AG09319 (cell line): ENCODE results near the gene PPP2R2B.

Experiments
- DNase-seq: peaks from one replicate; pipeline ENCODE4 v3.0.0-alpha.2; 2010; ENCODE audit warnings: low read depth; ENCODE audit errors: extremely low read depth
- TF ChIP-seq, protein P1 (sequence below): IDR thresholded peaks from 2 replicates; pipeline ENCODE4 v1.5.1; 2011; ENCODE audit warnings: low read depth, mild to moderate bottlenecking, inconsistent platforms, low read length, moderate library complexity

The PPP2R2B gene

DNA sequence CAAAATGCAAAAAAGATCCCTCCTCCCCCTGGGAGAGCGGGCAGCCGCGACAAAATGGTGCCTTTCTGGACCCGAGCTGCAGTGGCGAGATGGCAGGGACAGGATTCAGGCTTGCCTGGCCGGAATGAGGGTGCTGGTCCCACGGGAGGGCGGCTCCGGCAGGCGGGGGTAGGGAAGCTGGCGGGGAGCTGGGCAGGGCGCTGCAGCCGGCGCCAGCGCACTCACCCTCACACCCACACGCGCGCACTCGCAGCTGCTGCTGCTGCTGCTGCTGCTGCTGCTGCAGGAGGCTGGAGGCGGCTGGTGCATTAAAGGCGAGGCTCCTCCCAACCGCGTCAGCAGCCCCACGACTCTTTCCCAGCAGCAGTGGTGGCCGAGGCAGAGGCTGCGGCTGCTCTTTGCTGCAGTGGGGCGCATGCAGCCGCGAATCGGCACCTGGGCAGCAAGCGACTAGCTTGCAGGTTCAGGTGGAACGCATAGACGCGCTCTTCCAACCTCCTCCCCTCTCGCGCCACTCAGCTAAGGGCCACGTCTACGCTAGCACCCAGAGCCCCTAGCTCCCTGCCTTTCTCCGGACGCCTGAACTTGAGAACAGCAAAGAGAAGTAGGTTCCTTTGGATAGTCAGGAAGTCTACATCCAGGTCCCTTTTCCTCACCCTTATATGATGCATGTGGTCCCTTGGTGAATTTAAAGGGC is at the start of gene PPP2R2B:
TSS of gene PPP2R2B (minus strand) at position 282 of the 697 bp plus-strand sequence.
- TF ChIP-seq, protein P1, sequence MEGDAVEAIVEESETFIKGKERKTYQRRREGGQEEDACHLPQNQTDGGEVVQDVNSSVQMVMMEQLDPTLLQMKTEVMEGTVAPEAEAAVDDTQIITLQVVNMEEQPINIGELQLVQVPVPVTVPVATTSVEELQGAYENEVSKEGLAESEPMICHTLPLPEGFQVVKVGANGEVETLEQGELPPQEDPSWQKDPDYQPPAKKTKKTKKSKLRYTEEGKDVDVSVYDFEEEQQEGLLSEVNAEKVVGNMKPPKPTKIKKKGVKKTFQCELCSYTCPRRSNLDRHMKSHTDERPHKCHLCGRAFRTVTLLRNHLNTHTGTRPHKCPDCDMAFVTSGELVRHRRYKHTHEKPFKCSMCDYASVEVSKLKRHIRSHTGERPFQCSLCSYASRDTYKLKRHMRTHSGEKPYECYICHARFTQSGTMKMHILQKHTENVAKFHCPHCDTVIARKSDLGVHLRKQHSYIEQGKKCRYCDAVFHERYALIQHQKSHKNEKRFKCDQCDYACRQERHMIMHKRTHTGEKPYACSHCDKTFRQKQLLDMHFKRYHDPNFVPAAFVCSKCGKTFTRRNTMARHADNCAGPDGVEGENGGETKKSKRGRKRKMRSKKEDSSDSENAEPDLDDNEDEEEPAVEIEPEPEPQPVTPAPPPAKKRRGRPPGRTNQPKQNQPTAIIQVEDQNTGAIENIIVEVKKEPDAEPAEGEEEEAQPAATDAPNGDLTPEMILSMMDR = no peak
- DNase-seq = no peak

DNA sequence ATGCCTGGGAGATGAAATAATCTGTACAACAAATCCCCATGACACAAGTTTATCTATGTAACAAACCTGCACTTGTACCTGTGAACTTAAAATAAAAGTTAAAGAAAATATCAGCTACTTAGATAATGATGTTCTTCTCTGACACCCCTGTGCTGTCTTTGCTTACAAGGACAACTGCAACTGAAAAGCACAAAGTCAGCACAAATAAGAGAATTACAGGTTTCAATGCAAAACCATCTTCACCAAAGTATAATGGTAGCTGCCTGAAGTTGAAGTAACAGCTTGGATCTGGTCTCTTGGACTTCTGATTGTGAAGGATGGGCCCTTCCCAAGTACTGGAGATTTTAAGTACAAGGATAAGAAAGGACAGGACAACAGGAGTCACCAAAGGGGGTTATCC is 45.6 kb upstream of the PPP2R2B start:
- TF ChIP-seq, protein P1 = no peak
- no peak for DNase-seq

DNA sequence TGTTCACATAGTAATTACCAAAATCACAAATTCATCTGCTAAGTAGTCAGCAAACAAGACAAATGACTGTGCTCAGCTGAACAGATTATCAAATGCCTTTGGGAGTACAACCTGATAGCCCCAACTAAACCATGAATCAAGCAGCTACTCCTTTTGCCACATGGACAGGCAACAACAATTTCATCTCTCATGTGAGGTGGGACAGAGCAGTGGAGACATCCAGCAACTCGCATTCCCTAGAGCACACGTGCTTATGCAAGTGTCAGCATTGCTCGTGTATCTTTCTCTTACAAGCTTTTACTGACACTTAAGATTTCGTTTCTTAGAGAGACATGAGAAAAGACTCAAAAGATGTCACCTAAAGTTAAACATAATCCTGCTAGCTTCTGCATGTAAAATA is 42.7 kb upstream of the PPP2R2B start:
- DNase-seq = no peak
- TF ChIP-seq, protein P1 = no peak

DNA sequence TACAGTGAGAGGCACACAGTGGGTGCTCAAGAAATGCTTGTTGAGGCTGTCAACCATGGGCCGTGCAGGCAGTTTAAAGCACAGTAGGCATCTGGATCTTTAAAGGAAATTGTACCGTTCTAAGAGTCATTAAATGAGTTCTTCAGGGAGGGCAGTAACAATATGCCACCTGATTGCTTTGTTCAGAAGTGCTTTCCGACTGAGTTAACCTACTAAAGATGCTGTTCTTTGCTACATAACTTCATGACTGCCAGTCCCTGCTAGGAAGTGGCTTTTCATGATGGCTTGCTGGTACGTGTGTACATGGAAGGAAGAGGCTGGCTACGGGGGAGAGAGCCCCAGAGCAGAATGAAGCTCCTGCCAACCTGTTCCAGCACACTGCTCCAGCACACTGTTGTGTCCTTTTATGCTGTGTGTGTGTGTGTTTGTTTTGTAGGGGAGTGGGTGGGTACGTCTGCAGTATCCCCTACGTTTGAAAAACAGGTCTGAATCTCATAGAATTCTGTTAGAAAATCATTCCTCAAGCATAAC is 41.9 kb upstream of the PPP2R2B start:
- no peak for DNase-seq
- TF ChIP-seq, protein P1 = no peak

DNA sequence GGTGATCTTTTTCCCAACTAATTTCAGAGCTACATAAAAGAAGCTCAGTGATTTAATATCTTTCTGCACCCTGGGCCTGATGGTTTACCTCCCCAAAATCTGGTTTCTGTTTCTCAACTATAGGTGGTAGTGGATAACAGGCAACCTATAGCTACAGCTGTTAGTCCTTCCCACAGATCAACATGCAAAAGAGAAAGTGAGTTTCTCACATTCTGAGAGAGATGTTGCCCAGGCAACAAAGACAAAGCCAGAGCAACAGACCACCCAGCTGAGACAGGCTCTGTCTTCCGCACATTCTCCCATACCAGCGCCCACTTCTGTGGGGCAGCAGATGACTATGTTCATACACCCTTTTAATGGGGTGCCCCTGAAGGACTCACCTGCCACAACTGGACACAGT is 40.7 kb upstream of the PPP2R2B start:
- TF ChIP-seq, protein P1 = no peak
- DNase-seq = no peak

DNA sequence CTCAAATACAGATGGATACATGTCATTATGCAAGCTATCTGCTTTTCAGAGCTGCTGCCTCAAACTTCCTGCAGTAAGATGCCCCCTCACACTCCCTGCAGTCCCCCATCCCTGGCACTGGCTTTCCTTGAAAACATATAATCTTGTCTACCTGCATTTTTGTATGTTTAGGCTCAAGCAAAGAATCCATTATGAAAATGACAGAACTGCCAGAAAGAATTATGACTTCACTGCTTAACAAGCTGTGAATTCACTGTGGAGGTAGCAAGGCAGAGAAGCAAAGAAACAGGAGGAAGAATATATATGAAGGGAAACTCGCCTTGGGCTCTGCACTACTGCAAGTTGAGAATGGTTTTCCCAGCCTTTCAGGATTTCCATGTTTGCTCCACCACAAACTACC is 39.4 kb upstream of the PPP2R2B start:
- no peak for DNase-seq
- TF ChIP-seq, protein P1 = no peak

DNA sequence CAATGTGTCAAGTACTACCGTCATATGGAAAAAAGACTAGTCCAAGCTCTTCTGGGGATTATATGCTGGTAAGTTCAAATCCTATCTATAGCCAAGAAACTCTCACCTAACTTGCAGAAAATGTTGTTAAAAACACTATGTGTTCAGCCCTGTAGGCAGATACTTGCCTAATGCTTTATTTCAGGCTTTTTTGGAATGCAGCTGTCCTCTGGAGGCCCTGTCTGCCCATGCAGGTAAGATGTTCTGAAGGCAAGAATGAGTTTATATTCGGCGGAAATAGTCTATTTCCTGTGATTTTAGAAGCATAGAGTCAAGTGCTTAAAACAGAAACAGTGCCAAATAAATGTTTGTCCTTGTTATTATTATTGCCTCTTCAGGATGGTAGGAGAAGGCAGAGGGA is 34.3 kb upstream of the PPP2R2B start:
- DNase-seq = no peak
- TF ChIP-seq, protein P1 = no peak
